ENCODE data around the gene ITGA11.

The ITGA11 gene

GRCh38 chr15:68325726-68326125 lies 106.2 kb downstream of the ITGA11 start:
- no peak for DNase-seq

- DNase-seq: no peak
Observed at GRCh38 chr15:68322796-68323195, 109.2 kb downstream of the ITGA11 start.

DNA sequence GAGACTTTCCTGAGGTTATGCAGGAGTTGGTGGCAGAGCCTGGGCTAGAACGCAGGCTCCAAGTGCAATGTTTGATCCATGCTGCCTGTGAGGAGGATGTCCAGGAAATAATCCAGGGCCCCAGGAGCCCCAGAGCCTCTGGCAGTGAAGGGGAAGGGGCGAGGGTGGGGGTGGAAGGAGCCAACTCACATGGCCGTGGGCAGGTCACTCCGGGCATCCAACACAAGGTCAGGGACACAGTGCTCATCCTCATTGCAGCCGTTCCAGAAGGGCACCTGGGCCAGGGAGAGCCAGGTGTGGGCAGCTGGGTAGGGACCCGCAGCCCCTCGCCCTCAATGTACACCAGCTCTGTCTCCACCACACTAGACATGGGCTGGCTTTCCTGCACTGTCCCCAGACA lies 110.7 kb downstream of the ITGA11 start:
- no peak for DNase-seq

GRCh38 chr15:68319997-68320396 lies 112.0 kb downstream of the ITGA11 start:
- DNase-seq: no peak

GRCh38 chr15:68318931-68319909 lies 112.7 kb downstream of the ITGA11 start:
- no peak for DNase-seq

- no peak for DNase-seq
Observed at GRCh38 chr15:68318008-68318835, 113.7 kb downstream of the ITGA11 start.

DNA sequence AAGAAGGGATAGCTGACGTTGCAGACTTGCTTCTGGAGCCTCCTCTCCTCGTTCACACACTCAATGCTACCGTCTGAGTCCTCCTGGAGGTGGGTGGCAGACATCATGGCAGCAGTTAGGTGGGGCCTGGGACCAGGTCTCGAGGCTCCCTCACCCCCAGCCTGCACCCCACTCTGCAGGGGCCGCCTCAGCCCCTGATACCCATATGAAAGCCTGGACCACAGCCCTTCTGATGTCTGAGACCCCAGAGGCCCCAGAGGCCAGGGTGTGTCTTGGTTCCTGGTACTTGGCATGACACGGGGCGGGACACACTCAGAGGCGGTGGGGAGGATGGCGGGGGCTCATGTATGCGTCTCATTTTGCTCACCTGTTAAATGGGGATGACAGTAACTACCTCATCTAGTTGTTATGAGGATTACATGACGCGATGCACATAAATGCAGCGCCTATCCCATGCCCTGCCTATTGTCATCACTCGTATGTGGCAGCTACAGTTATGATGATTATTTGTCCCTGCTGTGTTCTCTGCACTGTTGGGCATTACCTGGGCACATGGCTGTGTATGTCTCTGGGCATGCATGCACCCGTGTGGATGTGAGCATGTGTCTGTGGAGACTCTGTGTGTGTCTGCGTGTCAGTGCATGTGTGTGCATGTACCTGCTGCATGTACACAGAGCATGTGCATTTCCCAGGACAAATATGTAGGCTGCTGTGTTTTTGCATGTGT lies 114.5 kb downstream of the ITGA11 start:
- DNase-seq: no peak

DNA sequence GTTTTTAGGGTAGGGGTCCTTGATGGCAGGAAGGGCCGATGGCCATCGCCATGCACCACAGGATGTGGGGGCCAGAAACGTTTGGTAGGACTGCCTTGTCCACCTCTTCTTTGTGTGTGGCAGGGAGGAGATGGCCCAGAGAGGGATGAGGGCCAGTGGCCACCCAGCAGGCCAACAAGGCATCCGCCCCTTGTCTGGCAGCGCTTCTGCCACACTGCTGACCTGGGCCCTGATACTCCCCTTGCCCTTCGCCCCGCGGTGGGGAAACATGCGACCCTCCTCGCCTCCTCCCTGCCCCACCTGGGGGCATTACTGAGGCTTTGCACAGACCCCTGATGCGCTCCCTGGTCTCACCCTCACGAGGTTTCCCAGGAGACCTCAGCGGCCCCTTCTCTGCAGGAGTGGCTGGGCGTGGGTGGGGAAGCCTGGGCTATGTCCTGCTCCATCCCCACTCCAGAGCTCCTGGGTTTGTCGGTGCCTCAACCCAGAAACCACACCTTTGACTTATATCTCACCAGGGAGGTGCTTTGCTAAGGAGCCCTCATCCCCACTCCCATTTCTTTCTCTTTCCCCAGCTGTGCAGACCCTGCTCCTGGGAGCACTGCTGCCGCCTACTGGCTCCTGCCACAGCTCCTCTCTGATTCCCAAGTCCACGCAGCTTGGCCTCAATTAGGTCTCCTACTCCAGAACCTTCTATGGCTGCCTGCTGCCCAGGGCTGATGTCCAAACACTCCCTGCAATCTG lies 115.7 kb downstream of the ITGA11 start:
- no peak for DNase-seq

GRCh38 chr15:68315495-68316031 lies 116.4 kb downstream of the ITGA11 start:
- no peak for DNase-seq

DNA sequence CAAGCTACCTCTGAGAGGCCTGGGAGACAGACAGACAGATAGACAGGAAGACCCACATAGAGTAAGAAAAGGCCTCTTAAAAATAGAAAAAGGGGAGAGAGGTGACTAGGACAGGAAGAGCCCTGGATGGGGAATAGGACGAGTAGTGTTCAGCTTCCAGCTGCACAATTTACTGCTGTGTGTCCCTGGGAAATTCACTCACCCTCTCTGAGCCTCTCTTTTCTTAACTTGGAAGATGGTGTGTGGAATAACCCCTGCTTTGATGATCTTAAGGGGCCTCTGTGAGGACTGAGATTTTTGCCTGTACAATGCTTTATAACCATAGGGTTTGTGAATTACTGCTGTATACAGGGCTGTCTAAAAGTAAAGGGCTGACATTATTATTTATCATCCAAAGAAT lies 116.9 kb downstream of the ITGA11 start:
- no peak for DNase-seq

GRCh38 chr15:68314563-68314962 lies 117.4 kb downstream of the ITGA11 start:
- no peak for DNase-seq

DNA sequence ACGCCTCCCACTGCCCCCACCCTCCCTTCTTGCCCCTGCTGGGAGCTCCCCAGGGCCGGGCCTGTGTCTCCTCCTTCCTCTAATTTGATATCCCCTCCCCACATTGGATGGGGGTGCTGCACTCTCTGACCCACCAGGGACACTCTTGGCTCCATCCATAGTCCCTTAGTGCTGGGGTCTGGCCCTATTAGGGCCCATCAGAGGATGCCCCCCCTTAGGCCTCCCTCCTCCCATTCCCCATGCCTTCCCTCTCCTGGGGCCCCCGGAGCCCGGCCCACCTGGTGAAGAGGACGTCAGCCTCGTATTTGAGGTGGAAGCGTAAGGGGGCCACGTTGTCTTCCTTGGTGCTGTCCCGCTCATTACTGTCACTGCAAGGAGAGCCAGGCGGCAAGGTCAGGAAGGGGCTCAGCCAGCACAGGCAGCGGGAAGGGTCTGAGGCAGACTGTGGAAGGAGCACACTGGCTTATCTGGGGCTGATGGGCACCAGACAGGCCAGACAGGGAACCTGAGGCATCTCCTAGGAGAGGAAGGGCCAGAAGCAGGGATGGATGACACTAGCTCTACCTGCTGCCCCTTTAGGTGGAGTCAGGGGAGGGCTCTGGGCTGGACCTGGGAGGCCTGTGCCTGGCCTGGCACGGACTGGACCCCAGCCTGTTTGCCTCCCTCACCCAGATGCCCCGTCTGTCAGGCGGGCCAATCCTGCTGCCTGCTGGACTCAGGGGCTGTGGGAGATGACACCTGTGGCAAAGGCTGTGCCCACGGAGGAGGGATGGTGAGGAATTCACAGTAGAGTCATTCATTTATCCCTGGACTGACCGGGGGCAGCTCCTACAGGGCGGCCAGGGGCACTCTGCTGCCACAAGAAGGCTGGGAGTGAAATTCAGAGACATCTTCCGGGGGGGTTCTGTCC lies 118.2 kb downstream of the ITGA11 start:
- no peak for DNase-seq

DNA sequence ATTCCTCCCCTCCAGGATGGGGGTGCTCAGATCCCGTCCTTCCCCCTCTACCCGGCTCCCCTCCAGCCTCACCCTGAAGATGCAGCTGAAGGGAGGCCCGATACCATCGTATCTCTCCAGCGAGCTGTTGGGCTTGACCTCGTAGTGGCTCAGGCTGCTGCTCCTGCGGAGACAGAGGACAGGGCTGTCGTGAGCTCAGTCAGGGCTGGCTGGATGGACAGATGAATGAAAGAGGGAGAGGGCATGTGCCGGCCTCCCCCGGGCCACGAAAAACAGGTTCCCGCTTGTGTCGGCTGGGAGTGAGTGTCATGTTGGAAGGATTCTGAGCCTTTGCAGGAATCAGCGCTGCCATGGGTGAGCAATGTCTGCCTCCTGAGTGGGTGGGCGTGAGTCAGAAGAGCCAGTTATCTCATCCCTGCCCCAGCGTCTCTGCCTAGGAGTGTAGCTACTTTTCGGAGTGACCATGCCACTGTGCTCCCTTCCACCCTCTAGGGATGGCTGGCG lies 119.2 kb downstream of the ITGA11 start:
- no peak for DNase-seq

GRCh38 chr15:68311859-68312557 lies 120.0 kb downstream of the ITGA11 start:
- DNase-seq: no peak

- no peak for DNase-seq
Observed at GRCh38 chr15:68311464-68311835, 120.5 kb downstream of the ITGA11 start.

DNA sequence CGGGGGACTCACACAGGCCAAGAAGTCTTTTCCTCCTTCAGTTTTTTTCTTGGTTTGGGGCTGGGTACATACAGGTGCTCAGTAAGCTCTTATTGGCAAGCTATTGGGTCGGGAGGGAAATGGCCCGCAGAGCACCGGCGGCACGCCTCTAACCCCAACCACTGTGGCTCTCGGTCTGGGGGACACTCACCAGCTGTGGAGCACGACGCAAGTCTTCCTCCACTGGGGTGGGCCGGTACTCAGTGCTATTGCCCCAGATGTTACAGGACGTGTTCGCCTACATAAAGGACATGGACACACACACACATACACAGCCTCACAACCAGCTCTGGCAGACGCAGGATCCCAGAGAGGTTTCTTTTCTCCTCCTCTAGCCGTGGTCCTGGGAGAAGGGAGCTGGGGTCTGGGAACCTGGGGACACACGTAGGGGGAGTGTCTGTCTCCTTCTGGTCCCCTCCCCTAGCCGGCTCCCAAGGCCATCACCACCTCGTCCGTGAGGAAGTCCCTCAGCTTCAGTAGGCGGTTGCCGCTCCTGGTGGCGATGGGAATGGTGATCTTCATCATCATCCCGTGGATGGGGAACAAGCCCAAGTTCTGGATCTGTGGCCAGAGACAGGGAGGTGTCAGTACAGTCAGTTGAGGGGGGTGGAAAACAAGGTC lies 121.0 kb downstream of the ITGA11 start:
- no peak for DNase-seq

DNA sequence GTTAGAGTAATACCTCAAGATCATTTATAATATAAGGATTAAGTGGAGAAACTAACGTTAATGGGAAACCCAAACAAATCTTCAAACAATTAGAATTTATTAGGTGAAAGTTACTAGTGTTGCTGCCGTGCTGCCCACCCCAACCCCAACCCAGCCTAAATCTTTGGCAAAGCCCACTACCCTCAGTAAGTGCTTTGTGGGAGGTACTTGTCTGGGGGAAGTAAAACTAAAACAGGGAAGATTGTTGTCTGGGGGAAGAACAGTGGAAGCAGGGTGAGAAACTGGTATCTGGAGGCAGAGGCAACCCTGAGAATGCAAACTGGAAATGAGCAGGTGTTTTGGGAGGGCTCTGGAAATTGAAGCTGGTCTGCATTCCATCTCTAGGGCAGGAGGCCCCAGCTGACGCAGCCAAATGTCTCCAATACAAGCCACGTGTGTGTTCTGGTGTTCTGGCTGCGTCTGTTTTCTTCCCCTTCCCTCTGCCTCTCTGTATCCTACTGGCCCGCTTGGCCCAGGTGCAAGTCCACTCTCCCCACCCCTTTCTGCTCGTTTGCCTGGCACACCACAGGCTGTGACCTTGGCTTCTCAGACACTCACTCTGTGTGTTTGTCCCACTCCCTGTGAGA lies 121.7 kb downstream of the ITGA11 start:
- DNase-seq: no peak

DNA sequence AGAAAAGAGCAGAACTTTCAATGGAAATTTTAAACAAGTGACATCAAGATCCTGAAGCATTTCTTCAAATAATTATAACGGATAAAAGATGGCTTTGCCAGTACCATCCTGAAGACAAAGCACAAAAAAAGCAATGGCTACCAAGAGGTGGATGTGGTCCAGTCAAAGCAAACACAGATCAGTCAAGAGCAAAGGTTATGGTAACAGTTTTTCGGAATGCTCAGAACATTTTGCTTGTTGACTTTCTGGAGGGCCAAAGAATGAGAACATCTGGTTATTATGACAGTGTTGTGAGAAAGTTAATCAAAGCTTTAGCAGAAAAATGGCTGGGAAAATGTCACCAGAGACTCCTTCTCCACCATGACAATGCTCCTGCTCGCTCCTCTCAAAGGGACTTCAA lies 122.9 kb downstream of the ITGA11 start:
- no peak for DNase-seq

Measured in activated CD4-positive, alpha-beta T cell treated with anti-CD3 and anti-CD28 coated beads, Interleukin-2, Interleukin-6, amounts not matched to agents 100 ng/mL and 50 ng/mL, durations not matched to agents 16 hours and 8 hours (primary cell).